HL-60/S4 (cell line): Measurements from ENCODE around the gene POLA1.

Source experiments
- in situ Hi-C: fragments of 300-500 bp; cut with MboI; formaldehyde crosslinking; loops from 2 replicates; pipeline ENCODE4 v1.14.3; 2022; ENCODE audit warnings: low sequenced_read_pairs

POLA1 gene

DNA sequence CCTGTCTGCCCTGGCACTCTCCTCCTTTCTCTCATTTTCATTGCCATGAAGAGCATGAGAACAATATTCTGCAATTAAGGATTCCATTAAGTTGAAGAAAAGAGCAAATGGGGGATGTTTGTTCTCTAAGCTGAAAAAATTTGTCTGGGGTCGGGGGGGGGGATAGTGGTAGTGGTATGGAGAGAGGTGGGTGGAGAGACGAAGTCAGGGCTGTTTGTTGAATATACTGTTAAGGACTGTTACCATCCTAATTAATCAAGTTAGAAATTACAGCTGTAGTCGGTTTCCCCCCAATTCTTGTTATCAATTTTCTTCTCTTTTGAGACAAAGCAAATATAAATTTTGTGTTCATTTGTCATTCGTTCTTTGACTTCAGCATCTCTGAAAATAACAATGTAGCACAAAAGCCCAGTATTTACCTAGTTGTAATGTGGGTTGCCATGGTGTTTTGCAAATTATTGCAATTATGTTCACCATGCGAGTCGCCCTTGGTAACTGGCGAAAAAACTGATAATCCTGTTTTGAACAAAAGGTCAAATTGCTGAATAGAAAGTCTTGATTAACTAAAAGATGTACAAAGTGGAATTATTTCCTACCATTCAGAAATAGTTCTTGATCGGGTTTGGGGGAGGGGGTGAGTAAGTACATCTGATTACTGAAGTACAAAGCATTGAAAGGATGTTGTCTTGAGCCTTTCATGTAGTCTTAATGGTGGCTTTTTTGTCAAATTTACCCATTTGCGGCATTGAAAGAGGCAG, 183.0 kb downstream of the POLA1 start:
- in situ Hi-C loops: no loop called here

DNA sequence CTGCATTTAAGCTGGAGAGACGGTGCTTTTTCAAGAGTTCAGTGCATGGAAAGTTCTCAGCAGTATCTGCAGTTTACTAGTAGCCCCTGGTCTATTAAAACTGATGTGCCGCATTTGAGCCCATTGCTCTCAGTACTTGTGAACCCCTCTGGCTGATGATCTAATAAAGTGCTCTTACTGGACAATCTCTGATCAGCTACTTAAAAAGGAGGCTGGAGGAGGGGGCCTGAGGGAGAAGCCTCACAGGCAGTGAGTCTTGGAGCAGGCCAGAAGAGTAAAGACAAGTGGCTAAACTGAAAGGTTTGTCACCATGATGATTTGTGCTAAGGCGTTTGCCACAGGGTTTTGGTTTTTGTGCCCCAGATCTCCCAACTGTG, 183.6 kb downstream of the POLA1 start:
- in situ Hi-C loops: no loop called here

DNA sequence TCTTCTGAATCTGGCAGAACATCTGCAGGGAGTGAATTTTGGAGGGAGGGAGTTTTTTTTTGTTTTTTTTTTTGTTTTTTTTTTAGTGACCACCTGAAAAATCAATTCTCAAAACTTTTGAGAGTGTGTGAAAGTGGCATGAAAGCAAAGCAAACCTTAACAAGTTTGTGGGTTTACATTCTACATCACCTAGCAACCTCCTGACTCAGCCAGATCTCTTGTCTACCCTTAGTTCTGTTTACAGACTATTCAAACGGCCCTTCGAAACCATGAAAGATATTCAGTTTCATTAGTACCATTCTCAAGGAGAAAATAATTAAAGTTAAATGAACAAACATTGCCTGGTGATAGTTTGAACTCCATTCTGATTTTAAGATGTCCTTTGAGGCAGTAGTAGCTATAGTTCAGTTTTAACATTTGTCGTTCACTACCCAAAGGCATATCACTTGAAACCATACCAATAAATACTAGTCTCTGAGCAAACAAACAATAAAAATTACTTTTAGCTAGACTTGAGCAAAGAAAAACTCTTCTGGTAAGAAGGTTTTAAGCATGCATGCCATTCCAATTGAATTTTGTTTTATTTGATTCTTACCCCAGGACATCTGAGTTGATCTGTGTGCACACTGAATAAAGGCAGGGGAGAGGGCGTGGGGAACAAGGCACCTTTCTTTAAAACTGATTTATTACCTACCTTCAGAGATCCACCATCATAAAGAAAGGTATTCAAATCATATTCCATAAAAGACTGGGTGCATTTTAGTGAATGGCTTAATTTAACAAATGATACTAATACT, 184.3 kb downstream of the POLA1 start:
- in situ Hi-C loops: no loop called here

DNA sequence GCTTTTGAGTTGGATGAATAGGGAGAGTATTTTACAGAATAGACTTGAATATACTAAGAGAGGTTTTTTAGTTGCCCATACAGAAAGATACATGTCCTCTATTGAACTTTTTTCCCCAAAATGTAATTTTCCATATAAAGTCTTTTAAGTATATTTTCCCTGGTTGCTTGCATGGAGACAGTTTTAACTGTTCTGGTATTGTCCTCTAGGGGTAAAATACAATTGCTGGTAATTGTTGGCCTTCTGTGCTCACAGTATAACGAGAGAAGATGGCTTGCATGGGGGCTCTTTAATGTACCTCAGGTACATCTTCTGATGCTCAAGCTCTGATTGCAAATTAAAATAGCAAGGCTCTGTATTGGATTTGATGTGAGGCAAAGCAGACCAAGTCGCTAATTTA, 186.0 kb downstream of the POLA1 start:
- in situ Hi-C loops: no loop called here

DNA sequence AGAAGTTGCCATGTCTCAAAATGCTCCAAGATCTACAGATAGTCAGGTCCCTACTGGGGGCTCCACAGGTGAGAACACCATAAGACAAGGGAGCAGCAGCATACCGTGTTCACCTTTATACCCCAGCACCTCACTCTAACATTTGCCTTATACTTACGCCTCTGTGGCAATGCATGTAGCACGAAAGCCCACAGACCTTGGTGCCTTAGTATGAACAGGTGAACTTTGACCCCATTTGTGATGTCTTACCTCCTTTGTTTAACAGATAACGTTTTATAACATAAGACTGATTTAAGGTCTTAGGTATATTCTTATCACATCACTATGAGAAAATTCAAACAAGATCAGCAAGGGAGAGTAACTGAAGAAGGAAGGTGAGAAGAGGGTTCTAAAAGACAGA, 193.2 kb downstream of the POLA1 start:
- in situ Hi-C loops: no loop called here

DNA sequence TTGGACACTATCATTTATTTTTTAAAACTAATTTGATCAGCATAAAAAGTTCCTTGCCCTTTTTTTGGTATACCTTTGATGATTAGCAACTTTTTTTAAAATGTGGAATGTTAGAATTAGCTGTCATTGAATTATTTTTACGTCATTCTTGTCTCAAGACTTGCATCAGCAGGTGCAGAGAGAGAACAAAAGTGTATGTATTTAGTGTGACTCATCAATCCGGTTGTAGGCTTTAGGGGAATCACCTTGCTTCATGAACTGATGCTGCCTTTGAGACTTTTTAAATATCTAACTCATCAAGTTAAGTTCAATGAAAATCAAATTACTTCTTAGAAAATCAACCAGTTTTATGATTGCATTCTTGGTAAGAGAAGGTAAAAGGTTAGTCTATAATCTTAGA, 197.0 kb downstream of the POLA1 start:
- in situ Hi-C loops: no loop called here

DNA sequence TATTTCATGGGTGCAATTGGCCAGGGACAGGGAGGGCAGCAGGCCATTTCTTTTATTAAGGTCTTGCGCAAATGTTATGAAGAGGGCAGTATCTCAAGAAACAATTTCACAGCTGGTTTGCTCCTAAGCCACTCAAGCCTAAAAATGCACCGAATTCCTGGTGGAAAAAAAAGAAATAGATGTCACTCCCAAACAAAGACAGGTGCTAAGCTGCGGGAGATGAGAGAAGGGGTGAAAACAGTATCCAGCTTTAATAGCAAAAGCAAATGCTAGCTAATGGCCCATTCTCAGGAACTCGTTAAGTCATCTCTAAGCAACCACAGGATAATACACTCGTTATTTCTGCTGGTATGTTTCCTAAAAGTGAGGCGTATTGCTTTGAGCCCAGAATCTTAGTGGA, 205.7 kb downstream of the POLA1 start:
- in situ Hi-C loops: no loop called here

DNA sequence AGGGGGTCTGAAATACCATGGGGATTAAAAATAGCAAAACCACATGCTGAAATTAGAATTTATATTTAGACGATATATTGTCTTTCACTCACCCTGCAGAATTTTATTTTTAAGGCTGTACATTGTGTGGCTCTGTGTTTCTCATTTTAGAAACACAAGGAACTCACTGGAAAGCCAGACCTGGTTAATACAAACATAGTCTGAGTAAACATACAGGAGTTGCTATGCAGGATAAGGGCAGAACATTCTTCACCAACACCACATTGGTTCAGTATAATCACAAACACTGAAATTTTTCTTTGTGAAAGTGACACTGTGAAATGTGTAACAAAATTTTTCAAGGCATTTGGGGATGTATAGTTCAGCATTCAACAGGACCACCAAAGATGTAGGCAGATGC, 206.5 kb downstream of the POLA1 start:
- in situ Hi-C loops: no loop called here

DNA sequence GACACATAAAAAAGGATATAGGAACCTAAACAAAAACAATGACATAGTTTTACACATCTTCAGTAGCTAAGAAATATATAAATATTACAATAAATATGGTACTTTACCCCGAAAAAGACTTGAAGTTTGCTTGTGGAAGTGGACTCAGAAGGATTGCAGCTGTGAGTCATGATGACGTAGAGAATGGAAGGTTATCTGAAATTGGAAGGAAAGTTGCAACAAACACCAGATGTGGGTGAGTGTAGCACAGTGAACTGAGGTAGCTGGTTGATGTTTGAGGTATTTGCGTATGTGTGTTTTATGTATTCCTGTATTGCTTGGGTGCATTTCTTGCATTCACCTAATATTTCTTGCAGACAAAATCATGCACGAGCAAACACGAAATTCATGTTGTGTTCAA, 209.1 kb downstream of the POLA1 start:
- in situ Hi-C loops: no loop called here

DNA sequence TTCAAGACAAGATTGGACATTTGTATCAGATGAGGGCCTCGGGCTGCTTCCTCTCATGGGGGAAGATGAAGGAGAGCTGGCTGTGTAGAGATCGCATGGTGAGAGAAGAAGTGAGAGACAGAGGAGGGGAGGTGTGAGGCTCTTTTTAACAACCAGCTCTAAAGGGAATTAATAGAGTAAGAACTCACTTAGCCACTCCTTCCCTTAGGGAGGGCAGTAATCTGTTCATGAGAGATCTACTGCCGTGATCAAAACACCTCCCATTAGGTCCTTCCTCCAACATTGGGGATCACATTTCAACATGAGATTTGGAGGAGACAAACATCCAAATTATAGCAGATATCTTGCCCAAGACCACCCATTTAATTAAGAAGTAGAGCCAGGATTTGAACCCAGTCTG, 225.0 kb downstream of the POLA1 start:
- in situ Hi-C loops: no loop called here

DNA sequence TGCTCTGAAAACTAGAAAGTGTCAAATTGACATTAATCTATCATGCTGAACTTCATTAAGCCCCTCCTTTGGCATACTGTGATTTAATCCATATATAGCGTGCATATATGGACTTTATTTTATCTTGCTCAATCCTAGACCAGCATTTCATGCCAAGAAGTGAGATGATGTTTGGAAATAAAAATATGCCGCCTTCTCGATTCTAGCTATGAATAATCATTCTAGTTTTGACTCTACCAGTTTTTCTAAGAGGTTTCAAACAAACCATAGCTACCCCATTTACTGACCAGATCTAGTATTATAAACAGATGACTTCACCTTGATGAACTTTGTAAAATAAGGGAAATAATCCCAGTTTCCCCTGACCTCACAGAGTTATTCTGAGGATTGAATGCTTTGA, 227.1 kb downstream of the POLA1 start:
- in situ Hi-C loops: no loop called here

DNA sequence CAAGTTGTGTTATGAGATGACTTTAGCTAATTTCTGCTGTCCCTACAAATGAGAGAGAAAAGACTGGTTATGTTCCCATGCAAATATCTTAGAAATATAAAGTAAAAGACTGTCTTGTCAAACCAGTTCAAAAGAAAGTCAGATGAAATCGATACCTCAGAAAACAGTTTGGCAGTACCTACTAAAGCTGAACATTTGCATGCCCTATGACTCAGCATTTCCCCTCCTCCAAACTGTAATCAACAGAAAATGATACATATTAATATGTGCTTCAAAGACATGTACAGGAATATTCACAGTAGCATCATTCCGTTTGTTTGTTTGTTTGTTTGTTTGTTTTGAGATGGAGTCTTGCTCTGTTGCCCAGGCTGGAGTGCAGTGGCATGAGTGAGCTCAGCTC, 231.7 kb downstream of the POLA1 start:
- in situ Hi-C loops: no loop called here

DNA sequence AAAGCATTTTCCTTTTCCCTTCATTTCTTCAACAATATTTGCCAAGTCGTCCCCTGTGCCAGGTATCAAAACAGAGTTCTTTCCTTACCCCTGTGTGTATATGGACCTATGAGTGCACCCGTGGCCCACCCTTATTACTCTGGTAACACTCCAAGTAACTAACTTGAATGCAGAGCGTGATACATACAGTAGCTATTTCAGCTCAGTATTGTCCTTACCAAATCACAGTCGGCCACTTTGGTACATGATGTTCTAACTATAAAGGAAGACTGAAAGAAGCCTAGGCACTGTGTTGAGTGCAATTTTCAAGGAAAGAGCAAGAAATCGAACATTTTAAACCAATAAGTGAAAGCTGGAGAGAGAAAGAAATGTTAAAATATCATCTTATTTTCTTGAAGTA, 233.7 kb downstream of the POLA1 start:
- in situ Hi-C loops: no loop called here

DNA sequence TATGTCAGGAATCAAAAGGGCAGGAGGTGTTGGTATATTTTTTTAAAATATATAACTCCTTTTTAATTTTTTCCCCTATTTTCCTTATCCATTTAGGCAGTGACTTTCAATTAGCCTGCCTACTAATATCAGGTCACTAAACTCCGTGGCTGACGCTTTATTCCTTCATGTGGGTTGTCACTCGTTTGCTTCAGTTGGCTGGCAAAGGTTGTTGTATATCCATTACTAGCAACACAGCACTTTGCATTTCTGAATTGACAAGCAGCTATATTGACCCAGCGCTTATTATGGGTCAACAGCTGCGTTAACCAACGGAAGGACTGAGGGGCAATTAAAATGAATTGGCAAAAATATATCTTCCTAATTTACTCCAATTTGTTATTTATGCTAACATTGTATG, 234.4 kb downstream of the POLA1 start:
- in situ Hi-C loops: no loop called here

DNA sequence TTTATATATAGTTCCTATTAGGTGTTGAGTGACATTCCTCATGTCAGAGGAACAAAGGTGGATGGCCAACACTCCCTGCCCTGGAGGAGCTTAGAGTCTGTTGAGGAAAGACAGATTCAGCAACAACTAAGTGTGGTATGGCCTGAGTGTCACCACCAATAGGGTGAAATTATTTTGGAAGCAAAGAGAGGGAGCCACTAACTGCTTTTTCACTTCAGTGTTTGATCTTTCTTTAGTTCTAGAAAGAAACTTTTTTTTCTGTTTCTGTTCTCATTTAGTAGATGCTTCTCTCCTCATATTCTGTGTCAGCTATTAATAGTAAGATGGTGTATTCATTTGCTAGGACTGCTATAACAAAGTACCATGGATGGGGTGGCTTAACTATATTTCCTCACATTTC, 240.6 kb downstream of the POLA1 start:
- in situ Hi-C loops: no loop called here

DNA sequence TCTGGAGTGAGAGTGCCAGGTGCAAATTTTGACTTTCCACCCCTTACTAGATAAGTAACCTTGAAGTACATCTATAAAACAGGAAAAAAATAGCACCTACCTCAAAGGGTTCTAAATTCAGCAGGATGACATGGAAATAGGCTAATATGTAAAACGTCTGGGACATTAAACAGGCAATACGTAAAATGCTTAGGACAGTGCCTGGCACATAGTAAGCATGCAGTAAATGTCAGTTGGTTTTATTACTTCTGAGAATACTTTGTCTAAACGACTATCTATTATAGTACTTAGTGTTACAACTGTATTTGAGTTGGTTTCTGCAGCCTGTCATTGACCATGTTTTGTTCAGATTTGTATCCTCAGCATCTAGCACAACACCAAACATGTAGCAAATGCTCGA, 251.3 kb downstream of the POLA1 start:
- in situ Hi-C loops: no loop called here

DNA sequence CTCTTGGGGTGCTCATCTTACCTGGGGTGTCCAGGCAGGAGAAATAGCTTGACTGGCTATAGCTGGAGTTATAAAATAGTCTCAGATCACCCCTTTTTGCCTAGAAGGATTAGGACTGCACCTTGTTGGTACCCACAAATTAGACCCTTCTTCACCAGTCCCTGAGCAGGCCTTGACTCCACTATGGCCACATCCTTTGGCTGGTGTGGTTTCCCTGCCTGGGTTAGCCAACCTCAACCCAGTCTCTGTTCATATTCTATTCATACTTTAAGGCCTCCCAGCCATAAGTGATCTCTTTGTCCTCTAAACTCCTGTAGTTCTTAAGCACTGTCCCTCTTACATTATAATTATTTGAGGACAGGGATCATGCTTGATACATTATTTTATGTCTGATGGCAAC, 252.7 kb downstream of the POLA1 start:
- in situ Hi-C loops: no loop called here

DNA sequence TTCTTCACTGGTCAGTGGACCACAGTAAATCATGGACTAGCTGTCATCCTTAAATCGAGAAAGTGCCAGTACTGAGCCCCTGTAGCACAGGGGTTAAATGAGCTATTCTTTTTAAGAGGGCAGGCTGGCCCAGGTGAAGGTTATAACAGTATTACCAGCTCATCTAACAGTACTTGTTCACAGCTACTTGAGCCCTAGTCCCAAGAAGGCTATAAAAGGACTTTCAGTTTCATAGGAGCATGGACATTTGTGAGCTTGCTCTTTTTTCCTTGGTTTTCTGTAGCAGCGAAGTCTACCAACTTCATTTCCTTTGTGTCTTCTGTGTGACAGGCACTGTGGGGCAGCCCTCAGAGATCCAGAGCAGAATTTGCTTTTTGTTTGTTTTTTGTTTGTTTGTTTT, 261.0 kb downstream of the POLA1 start:
- in situ Hi-C loops: no loop called here

DNA sequence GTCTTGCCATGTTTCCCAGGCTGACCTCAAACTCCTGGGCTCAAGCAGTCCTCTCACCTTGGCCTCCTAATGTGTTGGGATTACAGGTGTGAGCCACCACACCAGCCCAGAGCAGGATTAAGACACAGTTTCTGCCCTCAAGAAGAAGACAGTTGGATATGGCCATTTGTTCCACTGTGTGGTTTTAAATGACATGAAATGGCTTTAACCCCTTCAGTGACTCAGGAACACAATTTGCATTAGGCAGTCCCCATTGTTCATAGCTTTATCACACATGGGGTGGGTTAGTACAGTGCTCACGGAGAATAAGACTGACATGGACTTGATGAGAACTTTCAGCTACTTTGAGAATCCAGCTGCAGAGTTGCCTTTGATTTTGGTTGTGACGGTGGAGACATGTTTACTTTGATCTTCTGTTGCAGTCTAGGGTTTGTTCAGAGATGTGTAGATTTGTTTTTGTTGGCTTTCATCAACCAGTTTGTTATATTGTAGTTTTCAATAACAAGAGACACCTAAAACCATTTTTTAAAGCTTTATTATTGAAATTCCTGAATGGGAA, 261.7 kb downstream of the POLA1 start:
- in situ Hi-C loops: no loop called here

DNA sequence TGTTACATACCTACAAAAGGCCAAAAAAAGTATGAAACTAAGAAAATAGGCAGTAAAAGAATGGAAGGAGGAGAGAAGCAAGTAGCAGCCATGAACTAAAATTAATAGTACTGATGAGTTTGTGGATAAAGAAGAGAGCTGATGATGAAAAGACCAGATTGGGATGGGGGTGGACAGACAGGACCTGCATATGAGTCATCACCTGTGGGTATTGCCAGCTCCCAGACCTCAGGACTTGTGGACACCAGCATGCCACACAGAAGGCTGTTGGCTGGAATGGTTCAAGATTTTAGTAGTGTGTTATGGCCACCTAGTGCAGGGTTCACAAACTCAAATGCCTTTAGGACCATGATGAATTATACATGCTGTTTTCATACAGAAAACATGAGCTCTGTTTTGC, 263.1 kb downstream of the POLA1 start:
- in situ Hi-C loops: no loop called here

DNA sequence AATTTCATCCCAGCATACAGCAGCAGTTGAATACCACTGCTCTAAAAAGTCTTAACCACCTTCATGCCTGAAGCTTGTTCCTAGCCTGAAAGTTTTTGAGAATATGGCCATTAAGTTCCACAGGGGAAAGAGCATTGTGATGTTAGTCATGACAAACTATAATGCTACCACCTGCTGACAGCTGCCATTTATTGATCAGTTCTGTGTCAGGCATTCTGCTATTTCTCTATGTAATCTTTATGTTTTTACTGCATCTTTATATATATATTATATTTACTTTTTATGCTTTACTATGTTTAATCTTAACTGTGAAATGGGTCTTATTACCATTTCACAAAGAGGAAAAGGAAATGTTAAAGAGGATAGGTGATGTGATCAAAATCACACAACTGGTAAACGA, 268.1 kb downstream of the POLA1 start:
- in situ Hi-C loops: no loop called here

DNA sequence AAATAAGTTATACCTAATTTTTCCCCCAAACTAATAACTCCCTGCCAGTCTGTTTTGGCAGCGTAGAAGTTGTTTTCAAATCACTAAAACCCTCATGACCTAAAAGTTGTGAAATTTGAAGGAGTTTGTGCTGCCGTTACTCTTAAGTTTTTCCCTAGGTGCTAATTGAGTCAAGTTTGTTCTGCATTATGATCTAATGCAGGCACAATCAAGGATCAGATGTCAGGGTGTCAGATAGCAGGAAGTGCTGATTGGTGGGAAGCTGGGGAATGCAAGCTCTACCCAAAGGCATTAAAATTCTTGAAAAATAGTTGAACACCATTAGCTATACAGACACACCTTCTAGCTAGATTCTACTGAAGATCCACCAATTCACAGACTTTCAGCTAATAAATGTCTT, 270.1 kb downstream of the POLA1 start:
- in situ Hi-C loops: no loop called here
